GM12872 (cell line): ENCODE results near the gene SDCCAG8.
A peak's percentile ranks its signal among the peaks of the same experiment; 100 is the strongest.

Experiments
- TF ChIP-seq, protein P1 (sequence below): IDR thresholded peaks from 3 replicates; pipeline ENCODE4 v1.5.1; 2011; ENCODE audit warnings: low read depth, mild to moderate bottlenecking, low read length, moderate library complexity; ENCODE audit not compliant: insufficient read depth

The SDCCAG8 gene

DNA sequence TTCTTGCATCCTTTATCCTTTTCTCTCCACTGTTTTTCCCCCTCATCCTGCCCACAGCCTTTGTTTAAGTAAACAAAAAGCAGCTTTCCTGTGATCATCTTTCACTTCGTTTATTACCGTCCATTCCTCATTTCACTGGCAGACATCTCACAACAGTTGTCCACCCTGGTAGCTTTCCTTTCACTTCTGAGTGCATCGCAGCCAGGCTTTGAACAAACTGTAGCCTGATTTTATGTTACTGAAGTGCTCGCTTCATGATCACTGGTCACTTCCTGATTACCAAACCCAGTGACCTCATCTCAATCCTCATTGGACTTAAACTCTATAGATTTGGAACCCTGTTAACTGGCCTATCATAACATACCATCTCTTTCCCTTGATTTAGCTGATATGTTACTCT lies 67.7 kb downstream of the SDCCAG8 start:
- TF ChIP-seq, protein P1, sequence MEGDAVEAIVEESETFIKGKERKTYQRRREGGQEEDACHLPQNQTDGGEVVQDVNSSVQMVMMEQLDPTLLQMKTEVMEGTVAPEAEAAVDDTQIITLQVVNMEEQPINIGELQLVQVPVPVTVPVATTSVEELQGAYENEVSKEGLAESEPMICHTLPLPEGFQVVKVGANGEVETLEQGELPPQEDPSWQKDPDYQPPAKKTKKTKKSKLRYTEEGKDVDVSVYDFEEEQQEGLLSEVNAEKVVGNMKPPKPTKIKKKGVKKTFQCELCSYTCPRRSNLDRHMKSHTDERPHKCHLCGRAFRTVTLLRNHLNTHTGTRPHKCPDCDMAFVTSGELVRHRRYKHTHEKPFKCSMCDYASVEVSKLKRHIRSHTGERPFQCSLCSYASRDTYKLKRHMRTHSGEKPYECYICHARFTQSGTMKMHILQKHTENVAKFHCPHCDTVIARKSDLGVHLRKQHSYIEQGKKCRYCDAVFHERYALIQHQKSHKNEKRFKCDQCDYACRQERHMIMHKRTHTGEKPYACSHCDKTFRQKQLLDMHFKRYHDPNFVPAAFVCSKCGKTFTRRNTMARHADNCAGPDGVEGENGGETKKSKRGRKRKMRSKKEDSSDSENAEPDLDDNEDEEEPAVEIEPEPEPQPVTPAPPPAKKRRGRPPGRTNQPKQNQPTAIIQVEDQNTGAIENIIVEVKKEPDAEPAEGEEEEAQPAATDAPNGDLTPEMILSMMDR = no peak

DNA sequence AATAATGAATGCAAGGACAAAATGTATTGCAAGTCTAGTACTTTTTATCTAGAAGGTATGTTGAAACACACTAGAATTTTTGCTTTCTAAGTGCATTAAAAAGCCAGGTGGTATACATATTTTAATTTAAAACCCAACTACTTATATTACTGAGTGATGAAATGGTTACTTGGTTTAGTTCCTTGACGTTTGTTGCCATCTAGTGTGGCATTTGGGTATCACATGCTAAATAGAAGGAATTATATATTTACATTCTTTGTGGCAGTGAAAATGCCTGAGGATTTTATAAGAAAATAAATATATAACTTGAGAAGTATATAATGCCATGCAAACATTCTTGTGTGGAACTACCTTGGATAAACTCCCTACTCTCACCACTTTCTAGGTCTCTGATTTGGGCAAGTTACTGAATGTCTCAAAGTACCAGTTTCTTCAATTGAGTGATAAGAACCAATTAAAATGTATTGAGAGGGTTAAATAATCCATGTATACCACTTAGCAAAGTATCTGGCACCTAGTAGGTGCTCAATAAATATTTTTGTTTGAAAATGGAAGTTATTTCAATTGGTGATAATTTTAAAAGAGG lies 69.6 kb downstream of the SDCCAG8 start:
- TF ChIP-seq, protein P1 = peak; percentile 42; the same call in 1 of the 3 replicates

DNA sequence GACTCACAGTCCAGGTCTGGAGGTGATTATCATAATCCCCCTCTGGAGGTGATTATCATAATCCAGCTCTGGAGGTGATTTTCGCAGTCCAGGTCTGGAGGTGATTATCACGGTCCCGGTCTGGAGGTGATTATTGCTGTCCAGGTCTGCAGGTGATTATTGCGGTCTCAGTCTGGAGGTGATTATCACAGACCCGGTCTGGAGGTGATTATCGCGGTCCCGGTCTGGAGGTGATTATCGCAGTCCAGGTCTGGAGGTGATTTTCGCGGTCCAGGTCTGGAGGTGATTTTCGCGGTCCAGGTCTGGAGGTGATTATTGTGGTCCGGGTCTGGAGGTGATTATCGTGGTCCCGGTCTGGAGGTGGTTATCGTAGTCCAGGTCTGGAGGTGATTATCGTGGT lies 76.6 kb downstream of the SDCCAG8 start:
- TF ChIP-seq, protein P1 = no peak

DNA sequence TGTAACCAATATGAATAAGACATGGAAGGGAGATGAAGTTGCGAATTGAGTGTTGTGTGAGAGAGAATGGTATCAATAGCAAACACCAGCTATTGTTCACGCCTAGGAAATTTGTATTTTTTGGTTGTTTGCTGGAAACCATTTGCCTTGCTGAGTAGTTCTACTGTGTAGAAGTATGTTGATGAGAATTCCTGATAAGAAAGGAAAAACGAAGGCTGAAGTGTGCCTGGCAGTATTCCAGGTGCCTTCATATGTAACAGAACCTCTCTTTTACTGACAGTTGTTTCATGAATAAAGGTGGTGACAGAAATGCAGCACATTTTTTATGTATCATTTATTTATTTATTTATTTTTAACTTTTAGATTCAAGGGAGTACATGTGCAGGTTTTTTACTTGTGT lies 79.5 kb downstream of the SDCCAG8 start:
- TF ChIP-seq, protein P1 = no peak

DNA sequence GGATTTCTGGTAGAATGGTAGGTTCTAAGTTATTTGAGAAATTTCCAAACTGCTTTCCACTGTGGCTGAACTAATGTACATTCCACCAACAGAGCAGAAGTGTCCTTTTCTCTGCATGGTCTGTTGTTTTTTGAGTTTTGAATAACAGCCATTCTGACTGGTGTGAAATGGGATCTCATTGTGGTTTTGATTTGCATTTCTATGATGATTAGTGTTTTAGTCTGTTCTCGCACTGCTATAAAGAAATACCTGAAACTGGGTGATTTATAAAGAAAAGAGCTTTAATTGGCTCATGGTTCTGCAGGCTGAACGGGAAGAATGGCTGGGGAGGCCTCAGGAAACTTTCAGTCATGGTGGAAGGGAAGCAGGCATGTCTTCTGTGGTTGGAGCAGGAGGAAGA lies 80.3 kb downstream of the SDCCAG8 start:
- TF ChIP-seq, protein P1 = no peak

DNA sequence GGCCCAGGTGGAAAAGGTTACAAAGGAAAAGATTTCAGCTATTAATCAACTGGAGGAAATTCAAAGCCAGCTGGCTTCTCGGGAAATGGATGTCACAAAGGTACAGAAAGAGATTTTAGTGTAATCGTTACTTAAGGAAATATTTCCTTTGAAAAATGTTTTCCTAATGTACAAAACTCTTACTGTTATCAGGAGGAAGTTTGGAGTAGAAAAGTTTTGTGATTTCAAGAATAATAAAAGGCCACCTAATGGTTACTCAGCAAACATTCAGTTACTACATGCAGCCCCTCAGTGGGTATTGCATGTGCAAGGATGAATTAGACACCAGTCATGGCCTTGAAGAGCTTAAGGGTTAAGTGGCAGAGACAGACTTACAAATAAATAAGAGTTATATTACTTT lies 85.2 kb downstream of the SDCCAG8 start:
- TF ChIP-seq, protein P1 = no peak

DNA sequence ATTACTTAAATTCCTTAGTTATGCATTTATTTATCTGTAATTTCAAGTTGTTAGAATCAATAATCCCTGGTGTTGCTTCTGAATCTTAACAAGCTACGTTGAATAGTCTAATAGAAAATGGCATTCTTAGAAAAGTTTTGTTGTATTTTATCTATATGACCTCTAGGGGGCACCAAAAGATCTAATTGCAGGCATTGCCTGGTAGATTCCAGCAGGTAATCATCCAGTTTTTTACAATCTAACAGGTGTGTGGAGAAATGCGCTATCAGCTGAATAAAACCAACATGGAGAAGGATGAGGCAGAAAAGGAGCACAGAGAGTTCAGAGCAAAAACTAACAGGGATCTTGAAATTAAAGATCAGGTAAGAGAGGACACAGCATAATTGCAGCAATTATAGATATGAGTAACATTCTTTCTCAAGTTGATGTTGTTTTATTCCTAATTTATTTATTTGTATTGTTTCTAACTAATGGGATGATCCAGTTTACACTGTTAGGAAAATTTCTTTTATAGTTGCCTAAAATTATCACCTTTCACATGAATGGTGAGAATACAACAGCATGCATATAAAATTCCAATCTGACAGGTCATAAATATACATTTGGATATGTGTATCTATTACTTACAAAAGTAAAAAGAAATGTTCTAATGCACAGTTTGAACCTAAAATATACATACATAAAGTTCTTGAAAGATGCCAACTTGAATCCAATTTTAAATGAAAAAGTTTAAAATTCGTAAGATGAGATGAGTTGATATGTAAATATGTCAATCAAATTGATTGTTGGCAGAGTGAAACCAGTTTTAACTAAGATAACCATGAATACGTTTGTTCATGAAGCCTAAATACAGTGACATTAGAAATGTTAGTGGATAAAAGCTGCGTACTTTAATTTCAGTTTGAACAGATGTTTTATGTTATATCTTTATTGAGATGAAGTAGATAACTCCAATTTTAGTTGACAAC lies 88.4 kb downstream of the SDCCAG8 start:
- TF ChIP-seq, protein P1 = peak; percentile 51
